K562 treated with DMSO at 1 percent for 12 hours (cell line): Measurements from ENCODE around the gene MS4A18. TPM values are rescaled to one million over a fixed set of nuclear protein-coding genes. Genes with fewer than 3 reads are reported as not detected.

Source experiments
- total RNA-seq: library from RNA; unstranded; fragments of 300-600 nt; gene quantifications from 2 replicates; pipeline ENCODE4 v1.2.3, GENCODE V29; 2022; ENCODE audit not compliant: insufficient read depth

MS4A18 gene
- not detected in 2 replicates for total RNA-seq

GRCh38 chr11:60724420-60724819, at the start of gene MS4A18:
Gene MS4A18 (plus strand): TSS chr11:60724720.

GRCh38 chr11:60699284-60699691, 25.2 kb upstream of the MS4A18 start, which contains the start of gene MS4A8:
Gene MS4A8 (plus strand): TSS chr11:60699612. CDS start chr11:60700861, 1,249 bp downstream.

GRCh38 chr11:60756307-60757032, 31.9 kb downstream of the MS4A18 start, which contains the start of gene MS4A15:
Gene MS4A15 (plus strand): TSS chr11:60756867. CDS start chr11:60763734, 6,867 bp downstream.

GRCh38 chr11:60785136-60785535, 60.6 kb downstream of the MS4A18 start, which contains the start of gene MS4A10:
Gene MS4A10 (plus strand): TSS chr11:60785333. CDS start chr11:60790336, 5,003 bp downstream.

Other genes starting within 250 kb of the MS4A18 start
- gene MS4A12, start 231.9 kb upstream of the MS4A18 start, total RNA-seq = not detected in 2 replicates
- not detected in 2 replicates for gene MS4A13, start 209.3 kb upstream of the MS4A18 start, total RNA-seq
- not detected in 2 replicates for gene MS4A8, start 25.1 kb upstream of the MS4A18 start, total RNA-seq
- gene MS4A15, start 32.1 kb downstream of the MS4A18 start, total RNA-seq = not detected in 2 replicates
- not detected in 2 replicates for gene MS4A10, start 60.6 kb downstream of the MS4A18 start, total RNA-seq
- gene CCDC86, start 117.4 kb downstream of the MS4A18 start, total RNA-seq = 29.1 and 29.6 TPM in 2 replicates
- 5.1 and 5.2 TPM in 2 replicates for gene PTGDR2, start 131.2 kb downstream of the MS4A18 start, total RNA-seq
- not detected in 2 replicates for gene ZP1, start 142.8 kb downstream of the MS4A18 start, total RNA-seq
- 97.0 and 141 TPM in 2 replicates for gene PRPF19, start 181.9 kb downstream of the MS4A18 start, total RNA-seq
- gene TMEM109, start 189.4 kb downstream of the MS4A18 start, total RNA-seq = 50.7 and 60.3 TPM in 2 replicates
- 0.23 TPM in 1 of 2 replicates, not detected in the other for gene TMEM132A, start 199.7 kb downstream of the MS4A18 start, total RNA-seq
- not detected in 2 replicates for gene SLC15A3, start 227.5 kb downstream of the MS4A18 start, total RNA-seq
- not detected in 2 replicates for gene CD6, start 247.0 kb downstream of the MS4A18 start, total RNA-seq